ENCODE data around the gene ALDH16A1. TPM values are rescaled to one million over a fixed set of nuclear protein-coding genes. Genes with fewer than 3 reads are reported as not detected.

ALDH16A1 gene
- total and polyA plus RNA-seq, 2 donors (not counting 3 experiments of a cell fraction or from before 2014, with no cell fraction given) = 27.6 to 33.2 TPM

DNA sequence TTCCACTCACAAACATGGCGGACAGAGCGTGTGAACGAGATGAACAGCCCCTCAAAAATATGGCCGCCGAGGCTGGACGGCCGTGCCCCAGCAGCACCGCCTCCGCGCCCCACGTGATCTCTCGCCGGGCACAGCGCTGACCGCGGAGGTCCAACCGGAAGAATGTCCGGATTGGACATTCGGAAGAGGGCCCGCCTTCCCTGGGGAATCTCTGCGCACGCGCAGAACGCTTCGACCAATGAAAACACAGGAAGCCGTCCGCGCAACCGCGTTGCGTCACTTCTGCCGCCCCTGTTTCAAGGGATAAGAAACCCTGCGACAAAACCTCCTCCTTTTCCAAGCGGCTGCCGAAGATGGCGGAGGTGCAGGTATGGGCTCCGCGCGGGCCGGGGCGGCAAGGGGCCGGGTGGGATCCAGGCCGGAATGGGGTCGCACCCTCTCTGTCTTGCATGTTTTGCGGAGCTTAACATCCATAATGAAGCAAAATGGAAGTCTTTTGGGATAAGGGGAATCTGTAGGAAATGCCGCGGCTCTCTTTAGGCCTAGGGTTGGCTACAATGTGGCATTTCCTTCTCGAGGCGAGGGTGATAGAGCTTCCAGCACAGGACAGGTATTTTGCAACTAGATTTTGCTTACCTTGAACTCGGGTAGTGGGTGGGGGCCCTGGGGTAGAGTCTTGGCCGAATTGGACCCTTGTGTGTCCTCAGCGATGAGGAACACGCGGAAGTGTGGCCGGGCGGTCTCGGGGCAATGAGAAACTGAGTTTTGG, 34.4 kb downstream of the ALDH16A1 start, which contains the start of gene RPL13A:
RPL13A (plus strand) TSS at position 332 of the 769 bp plus-strand sequence; CDS start at position 354, 22 bp downstream.
- dilution Hi-C loops (cut with MboI; ENCODE audit: extremely low pct_ligation_motif_present, low sequenced_read_pairs) = no loop called here
- CTCF ChIA-PET = no interaction called here
- H3K9me3 ChIP-seq (replicated peaks; ENCODE audit: control insufficient read depth, insufficient read depth, low read length) = no peaks in the 10 kb centered on the region

GRCh38 chr19:49488046-49488862, 35.2 kb downstream of the ALDH16A1 start:
- Histone ChIP-seq H2AFZ (ENCODE audit: low read depth, low read length) (no peak overlapping the region), H3K27me3 (ENCODE audit: control insufficient read depth in 2 of 2, insufficient read depth in 2 of 2, low read length in 2 of 2) (no peaks in the 10 kb centered on the region), H3K79me2 (ENCODE audit: control insufficient read depth, insufficient read depth, low read length) (peaks cover 40% of the 10 kb centered on the region), H3K36me3 (ENCODE audit: control insufficient read depth in 2 of 2, extremely low read depth in 1 of 2, insufficient read depth in 2 of 2, low read length in 2 of 2) (peaks cover 28 to 34% of the 10 kb centered on the region in 2 experiments), H3K4me3 (replicated peaks in 1 of 3; ENCODE audit: insufficient read depth in 1 of 3, low read depth in 1 of 3, low read length in 3 of 3) (peak overlapping the region; percentile 60 to 94 (median 90)), H3K4me1 (ENCODE audit: control insufficient read depth, extremely low read depth, insufficient read depth, low read length) (peaks cover 12% of the 10 kb centered on the region), H3K9ac (replicated peaks; ENCODE audit: extremely low read depth, insufficient read depth, low read length) (peak overlapping the region; percentile 100), H3K9me3 (replicated peaks; ENCODE audit: control insufficient read depth, insufficient read depth, low read length) (no peaks in the 10 kb centered on the region), H4K20me1 (replicated peaks; ENCODE audit: control insufficient read depth, extremely low read depth, insufficient read depth, low read length) (peaks cover 5% of the 10 kb centered on the region), H3K27ac (ENCODE audit: insufficient read depth, low read depth, low read length) (peak overlapping the region; percentile 89), H3K4me2 (ENCODE audit: insufficient read depth, low read length) (peak overlapping the region; percentile 96), H3K9me1 (replicated peaks; ENCODE audit: control insufficient read depth, extremely low read depth, insufficient read depth, low read length) (no peaks in the 10 kb centered on the region)
- BruUV-seq (replicated peaks) = TSS peak; percentile 17
- ChIA-PET POLR2A (interaction anchor here (0.6 to 1.4 kb wide), 7 partner anchors 8 to 189 kb away, joined by 3 to 5 read pairs (median 3); partner anchors contain the start of genes PRMT1, RPS11 and RRAS), CTCF (interaction anchor here (1.0 kb wide), 1 partner anchor 9 kb away, joined by 3 read pairs; no protein-coding TSS in a partner anchor)
- dilution Hi-C loops (cut with MboI; ENCODE audit: extremely low pct_ligation_motif_present, low sequenced_read_pairs) (no loop called here), intact Hi-C loops (cut with micrococcal nuclease) (no loop called here)
- TF ChIP-seq MYC (IDR thresholded peaks at IDR 0.05; ENCODE audit: low read depth, low read length) = peak; percentile 1
- peak; percentile 74 for TF ChIP-seq POLR2A (IDR thresholded peaks at IDR 0.05; ENCODE audit: low read depth, low read length)
- TF ChIP-seq POLR2AphosphoS5 (IDR thresholded peaks at IDR 0.05; ENCODE audit: insufficient read depth, low read depth, low read length) = peak; percentile 12
- TF ChIP-seq, protein P1, sequence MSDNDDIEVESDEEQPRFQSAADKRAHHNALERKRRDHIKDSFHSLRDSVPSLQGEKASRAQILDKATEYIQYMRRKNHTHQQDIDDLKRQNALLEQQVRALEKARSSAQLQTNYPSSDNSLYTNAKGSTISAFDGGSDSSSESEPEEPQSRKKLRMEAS (IDR thresholded peaks at IDR 0.05; ENCODE audit: insufficient read depth, insufficient read length) = no peak
- TF ChIP-seq GATA2 (IDR thresholded peaks at IDR 0.05; ENCODE audit: insufficient read depth, insufficient read length, low read depth, low read length) = no peak
- DNase-seq (ENCODE audit: low read depth, low spot score) (peak; percentile 35), FAIRE-seq (no peak)

More for the DNA sequence above, 34.4 kb downstream of the ALDH16A1 start, which contains the start of gene RPL13A:
- TSS peak; percentile 50 for BruUV-seq (replicated peaks)
- intact Hi-C loops (cut with micrococcal nuclease) = loop anchor here (1.0 to 2.0 kb wide), 4 partner anchors 9 to 153 kb away; partner anchors contain the start of genes PIH1D1, RPS11 and RRAS
- peak within 1 kb of the TSS; percentile 96 for H3K4me2 ChIP-seq (ENCODE audit: insufficient read depth, low read length)
- peak; percentile 100 for DNase-seq (ENCODE audit: low read depth, low spot score)
- peaks cover 5% of the 10 kb centered on the region for H4K20me1 ChIP-seq (replicated peaks; ENCODE audit: control insufficient read depth, extremely low read depth, insufficient read depth, low read length)
- H3K79me2 ChIP-seq (ENCODE audit: control insufficient read depth, insufficient read depth, low read length) = peaks cover 40% of the 10 kb centered on the region
- POLR2A ChIA-PET = interaction anchor here (1.1 kb wide), 4 partner anchors 8 to 189 kb away, joined by 3 to 5 read pairs (median 4); partner anchors contain the start of genes PRMT1, RPS11 and RRAS
- H3K9ac ChIP-seq (replicated peaks; ENCODE audit: extremely low read depth, insufficient read depth, low read length) = peak within 1 kb of the TSS; percentile 100
- H3K4me1 ChIP-seq (ENCODE audit: control insufficient read depth, extremely low read depth, insufficient read depth, low read length) = peaks cover 12% of the 10 kb centered on the region
- peaks cover 24 to 30% of the 10 kb centered on the region in 2 experiments for H3K36me3 ChIP-seq (ENCODE audit: control insufficient read depth in 2 of 2, extremely low read depth in 1 of 2, insufficient read depth in 2 of 2, low read length in 2 of 2)
- H3K4me3 ChIP-seq (replicated peaks in 1 of 3; ENCODE audit: insufficient read depth in 1 of 3, low read depth in 1 of 3, low read length in 3 of 3) = peak within 1 kb of the TSS; percentile 60 to 94 (median 90)
- H2AFZ ChIP-seq (ENCODE audit: low read depth, low read length) = peak within 1 kb of the TSS; percentile 90
- FAIRE-seq = peak; percentile 99
- TF ChIP-seq, protein P1 (IDR thresholded peaks at IDR 0.05; ENCODE audit: insufficient read depth, insufficient read length) = peak; percentile 97
- TF ChIP-seq POLR2AphosphoS5 (IDR thresholded peaks at IDR 0.05; ENCODE audit: insufficient read depth, low read depth, low read length) (peak; percentile 99), POLR2A (IDR thresholded peaks at IDR 0.05; ENCODE audit: low read depth, low read length) (peak; percentile 99), MYC (IDR thresholded peaks at IDR 0.05; ENCODE audit: low read depth, low read length) (no peak)
- H3K9me1 ChIP-seq (replicated peaks; ENCODE audit: control insufficient read depth, extremely low read depth, insufficient read depth, low read length) = no peaks in the 10 kb centered on the region
- peak within 1 kb of the TSS; percentile 89 for H3K27ac ChIP-seq (ENCODE audit: insufficient read depth, low read depth, low read length)
- no peaks in the 10 kb centered on the region for H3K27me3 ChIP-seq (ENCODE audit: control insufficient read depth in 2 of 2, insufficient read depth in 2 of 2, low read length in 2 of 2)
